Activated CD8-positive, alpha-beta memory T cell treated with anti-CD3 and anti-CD28 coated beads for 48 hours (primary cell): ENCODE measurements around the gene AK4.
"Not testable (repeated sequence)": the region's sequence is repeated elsewhere in the genome, so short reads cannot be mapped to it uniquely, and the experiment has no call there.

Source experiments
- DNase-seq, 3 experiments: peaks; one replicate each; pipeline ENCODE4 v3.0.0-alpha.2; 2020; ENCODE audit warnings: low read depth in 2 of 3, low spot score in 2 of 3

AK4 gene

GRCh38 chr1:65213271-65214023 lies 65.4 kb downstream of the AK4 start:
- no peak for DNase-seq

DNA sequence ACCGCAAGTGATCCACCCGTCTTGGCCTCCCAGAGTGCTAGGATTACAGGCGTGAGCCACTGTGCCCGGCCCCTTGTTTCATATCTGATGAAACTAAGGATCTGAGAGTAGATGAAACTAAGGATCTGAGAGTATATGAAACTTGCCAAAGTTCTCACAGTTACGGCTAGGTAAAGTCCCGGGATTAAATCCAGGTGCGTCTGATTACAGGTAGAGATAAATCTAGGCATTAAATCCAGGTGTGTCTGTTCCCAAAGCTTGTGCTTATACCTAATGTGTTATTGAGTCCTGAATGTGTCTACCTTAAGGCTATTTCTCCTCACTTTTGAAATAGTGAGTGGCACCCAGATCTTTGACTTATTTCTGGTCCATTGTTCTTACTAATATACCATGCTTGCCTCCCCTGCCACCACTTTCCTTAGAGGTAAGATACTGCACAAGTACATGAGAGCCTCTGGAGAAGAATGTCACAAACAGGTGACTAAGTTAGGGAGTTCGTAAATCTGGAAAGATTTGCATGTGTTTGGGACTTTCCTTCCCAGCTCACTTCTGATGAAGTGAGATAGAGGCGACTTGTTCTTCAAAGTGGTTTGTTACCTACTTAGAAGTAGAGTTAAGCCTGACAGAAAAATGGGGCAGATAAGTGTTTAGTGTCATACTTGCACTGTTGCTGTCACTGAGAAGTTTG lies 66.5 kb downstream of the AK4 start:
- no peak for DNase-seq

- DNase-seq: no peak
Measured at GRCh38 chr1:65216989-65217388, 69.0 kb downstream of the AK4 start.

- no peak for DNase-seq
Measured at GRCh38 chr1:65221638-65222339, 73.8 kb downstream of the AK4 start.

DNA sequence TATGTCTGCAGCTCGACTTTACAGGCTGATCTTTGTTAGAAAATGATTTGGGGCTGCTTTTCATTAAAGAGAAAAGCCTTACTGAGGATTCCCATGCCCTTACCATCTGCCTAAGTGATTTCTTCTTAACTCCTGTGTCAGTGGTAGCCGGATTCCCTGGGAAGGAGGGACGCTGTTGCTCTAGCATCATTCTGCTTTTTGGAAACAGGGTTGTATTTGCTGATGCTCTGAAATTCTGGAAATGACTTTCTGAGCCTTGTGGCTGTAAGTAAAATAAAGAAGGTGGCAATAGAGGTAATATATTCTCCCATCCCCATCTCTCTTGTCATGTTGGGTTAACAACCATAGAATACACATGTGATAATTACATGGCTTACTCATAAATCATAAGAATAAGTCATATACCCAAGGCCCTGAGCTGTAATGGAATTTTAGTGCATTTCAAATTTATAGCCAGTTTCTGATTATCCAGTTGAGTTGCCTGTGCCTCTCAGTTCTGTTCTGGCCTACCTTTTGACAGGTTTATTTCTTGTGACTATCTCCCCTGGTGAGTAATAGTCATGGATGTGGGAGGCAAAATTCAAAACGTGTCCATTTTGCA lies 74.4 kb downstream of the AK4 start:
- DNase-seq: no peak

DNA sequence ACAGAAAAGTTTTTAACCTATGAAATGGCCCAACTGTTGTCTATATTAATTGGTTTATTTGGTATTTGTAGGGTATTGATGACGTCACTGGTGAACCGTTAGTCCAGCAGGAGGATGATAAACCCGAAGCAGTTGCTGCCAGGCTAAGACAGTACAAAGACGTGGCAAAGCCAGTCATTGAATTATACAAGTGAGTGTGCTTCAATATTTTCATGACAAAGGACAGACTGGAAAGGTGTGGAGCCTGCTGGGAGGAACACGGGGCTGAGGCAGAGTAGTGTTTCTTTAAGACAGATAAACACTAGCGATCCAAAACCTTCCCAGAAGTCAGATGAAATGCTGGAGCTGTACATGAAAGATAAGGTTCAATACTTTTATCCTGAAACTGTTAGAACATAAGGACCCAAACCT lies 76.7 kb downstream of the AK4 start:
- no peak for DNase-seq

DNA sequence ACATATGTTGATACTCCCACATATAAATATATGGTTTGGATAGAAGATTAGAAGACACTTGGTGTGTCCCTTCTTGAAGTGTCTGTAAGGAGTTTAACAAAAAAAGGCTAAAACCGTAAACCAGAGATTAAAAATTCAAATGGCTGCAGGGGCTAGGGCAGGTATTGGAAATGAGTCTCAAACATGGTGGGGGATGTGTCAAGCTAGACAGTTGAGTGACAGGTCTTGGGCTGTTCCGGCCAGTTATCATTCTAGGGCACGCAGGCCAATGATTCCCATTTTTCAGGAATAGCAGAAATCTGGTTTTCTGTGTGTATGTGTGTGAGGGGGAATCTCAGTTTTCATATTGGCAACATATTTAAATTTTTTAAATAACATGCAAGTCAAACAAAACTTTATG lies 77.2 kb downstream of the AK4 start:
- no peak for DNase-seq

DNA sequence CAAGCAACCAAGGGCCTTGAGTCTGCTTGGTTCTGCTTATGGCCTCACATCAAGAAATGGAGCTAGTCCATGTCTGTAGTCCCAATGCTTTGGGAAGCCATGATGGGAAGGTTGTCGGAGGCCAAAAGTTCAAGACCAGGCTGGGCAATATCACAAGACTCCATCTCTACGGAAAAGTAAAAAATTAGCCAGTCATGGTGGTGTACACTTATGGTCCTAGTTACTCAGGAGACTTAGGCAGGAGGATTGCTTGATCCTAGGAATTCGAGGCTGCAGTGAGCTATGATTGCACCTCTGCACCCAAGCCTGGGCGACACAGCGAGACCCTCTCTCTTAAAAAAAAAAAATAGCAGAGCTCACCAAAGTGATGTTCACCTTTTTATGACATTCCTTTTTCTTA lies 81.2 kb downstream of the AK4 start:
- no peak for DNase-seq

- DNase-seq: no peak
Measured at GRCh38 chr1:65229754-65230339, 81.8 kb downstream of the AK4 start.

DNA sequence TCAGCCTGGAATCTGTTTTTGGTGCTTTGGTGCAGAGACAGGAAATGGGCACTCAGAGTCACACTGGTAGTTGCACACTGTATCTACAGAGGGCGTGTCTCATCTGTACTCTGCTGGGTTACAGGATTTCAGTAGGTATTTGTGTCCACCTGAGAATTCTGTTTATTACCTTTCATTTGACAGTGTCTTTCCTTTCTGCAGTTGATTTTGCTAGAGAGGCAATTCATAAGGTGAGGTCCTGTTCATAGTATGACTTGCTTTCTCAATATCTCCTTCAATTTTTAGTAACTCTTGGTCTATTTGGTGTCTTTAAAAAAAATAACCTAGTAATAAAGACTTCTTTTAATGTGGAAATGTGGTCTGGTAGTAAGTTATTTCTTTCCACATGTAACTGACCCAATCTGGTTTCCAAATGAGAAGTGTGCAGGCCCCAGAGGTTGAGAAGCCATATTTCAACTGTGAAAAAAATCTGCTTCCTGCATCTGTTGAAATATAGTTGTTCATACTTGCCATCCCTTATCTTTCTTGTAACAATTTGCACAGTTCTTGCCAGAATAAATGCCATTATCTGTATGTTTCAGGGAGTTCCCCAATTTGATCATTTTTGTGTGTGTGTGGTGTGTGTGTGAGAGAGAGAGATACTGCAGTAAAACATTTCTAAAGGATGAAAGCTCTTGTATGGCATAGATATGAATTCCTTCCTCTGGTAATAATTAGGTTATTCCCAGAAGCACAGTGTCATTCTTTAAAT lies 82.9 kb downstream of the AK4 start:
- DNase-seq: no peak

DNA sequence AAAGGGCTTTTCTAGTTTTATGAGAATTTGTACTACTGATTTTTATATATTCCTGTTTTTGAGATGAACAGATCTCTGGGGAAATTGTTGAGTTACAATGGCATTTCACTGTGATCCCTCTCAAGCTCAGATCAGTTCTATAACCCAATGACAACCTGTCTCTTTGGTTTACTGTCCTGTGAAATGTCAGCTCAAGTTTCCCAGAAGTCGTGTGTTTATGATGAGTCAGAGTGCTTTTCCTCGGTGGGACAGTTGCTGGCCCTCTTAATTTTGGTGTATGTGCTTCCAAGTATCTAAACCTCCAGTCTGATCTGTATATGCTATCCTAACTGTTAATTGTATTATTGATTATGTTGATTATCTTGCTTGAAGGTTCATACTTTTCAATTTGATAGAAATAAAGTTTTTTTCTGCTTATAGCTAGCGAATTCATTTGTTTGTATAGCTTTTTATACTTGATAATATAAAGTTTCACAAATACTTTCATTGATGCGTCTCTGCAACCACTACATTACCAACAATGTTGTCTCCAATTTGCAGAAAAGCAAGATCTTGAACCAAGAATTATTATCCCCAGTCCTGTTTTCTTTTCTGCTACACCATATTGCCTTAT lies 83.8 kb downstream of the AK4 start:
- DNase-seq: no peak

DNA sequence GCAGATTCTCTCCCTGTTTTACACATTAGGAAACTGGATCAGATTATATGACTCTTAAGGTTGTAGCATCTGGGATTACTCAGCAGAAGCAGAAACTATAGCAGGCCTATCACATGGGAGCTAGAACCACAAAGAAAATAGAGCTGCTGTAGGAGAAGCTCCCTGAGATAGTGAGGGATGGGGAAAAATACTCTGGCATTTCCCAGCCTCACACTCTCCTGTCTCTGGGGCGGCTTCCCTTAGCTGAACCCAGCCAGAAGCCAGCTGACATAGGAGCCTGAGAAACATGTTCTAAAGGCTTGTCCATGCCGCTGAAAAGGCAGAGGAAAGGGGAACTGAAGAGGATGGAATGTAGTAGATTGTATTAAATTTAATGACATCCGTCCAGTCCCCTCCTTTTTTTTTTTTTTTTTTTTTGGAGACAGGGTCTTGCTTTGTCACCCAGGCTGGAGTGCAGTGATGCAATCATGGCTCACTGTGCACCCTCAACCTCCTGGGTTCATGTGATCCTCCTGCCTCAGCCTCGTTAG lies 84.5 kb downstream of the AK4 start:
- DNase-seq: no peak

DNA sequence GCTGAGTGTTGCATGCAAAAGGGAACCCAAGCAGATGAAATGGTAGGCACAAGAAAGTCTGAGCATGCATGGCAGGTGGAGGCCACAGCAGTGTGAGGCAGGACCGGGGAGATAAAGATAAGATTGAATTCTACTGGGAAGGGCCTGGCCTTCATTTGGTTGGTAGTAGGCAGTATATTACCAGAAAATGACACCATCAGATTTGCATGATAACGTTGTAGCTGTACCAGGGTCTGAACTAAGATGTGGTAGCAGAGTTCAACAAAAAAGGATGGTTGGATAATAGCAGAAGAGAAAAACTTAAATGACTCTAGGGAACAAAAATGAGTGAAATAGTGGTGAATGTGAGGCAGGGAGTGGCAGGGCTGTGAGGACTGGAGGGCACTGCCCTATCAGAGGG lies 85.8 kb downstream of the AK4 start:
- no peak for DNase-seq

- no peak for DNase-seq
Measured at GRCh38 chr1:65235867-65236805, 88.1 kb downstream of the AK4 start.

- not testable (repeated sequence) for DNase-seq
Measured at GRCh38 chr1:65237088-65237487, 89.1 kb downstream of the AK4 start.

GRCh38 chr1:65237503-65237902 lies 89.5 kb downstream of the AK4 start:
- DNase-seq: no peak

DNA sequence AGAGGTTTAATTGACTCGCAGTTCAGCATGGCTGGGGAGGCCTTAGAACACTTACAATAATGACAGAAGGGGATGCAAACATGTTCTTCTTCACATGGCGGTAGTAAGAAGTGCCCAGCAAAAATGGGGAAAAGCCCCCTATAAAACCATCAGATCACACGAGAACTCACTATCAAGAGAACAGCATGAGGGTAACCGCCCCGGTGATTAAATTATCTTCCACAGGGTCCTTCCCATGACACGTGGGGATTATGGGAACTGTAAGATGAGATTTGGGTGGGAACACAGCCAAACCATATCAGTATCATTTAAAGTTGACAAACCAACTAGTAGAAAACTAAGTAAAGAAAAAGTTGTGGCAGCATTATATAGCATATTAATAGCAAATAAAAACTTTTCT lies 90.0 kb downstream of the AK4 start:
- no peak for DNase-seq

DNA sequence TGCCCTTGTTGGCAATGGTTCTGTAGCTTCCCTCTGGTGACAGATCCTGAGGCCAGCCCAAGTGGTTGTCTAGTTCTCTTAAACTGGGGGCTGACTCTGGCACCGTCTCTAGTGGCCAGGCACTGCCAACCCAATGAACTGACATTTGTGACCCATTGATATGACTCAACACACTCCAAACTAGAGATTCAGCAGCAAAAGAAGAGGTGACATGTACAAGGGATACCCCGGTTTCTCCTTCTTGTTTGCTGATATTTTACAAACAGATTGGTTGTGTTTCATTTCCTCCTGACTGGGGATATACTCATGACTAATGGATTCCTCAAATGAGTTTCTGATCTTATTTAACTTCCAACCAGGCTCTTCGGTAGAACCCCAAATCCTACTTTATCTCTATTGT lies 95.5 kb downstream of the AK4 start:
- DNase-seq: no peak

DNA sequence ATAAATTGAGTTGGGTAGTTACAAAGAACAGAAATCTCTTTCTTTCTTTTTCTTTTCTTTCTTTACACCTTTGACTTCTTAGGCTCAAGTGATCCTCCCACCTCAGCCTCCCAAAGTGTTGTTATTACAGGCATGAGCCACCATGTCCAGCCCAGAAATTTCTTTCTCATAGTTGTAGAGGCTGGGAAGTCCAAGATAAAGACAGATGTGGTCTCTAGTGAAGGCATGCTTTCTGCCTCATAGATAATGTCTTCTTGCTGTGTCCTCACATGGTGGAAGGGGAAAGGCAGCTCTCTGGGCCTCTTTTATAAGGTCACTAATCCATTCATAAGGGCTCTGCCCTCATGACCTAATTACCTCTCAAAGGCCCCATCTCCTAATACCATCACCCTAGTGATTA lies 97.3 kb downstream of the AK4 start:
- DNase-seq: no peak
